Spinal cord (tissue), 10 donors: ENCODE measurements around the gene CSMD2. TPM values are rescaled to one million over a fixed set of nuclear protein-coding genes. Genes with fewer than 3 reads are reported as not detected.

Experiments used
- DNase-seq, 6 donors: peaks; one replicate each; pipeline versions ENCODE4 v3.0.0 to v3.0.0-alpha.2; 2013 to 2015; ENCODE audit warnings: low spot score in 6 of 6, low read depth in 4 of 6
- H3K27ac ChIP-seq: one replicate; pipeline ENCODE4 v1.5.1; 2013; ENCODE audit warnings: low read depth, low read length, control low read depth
- H3K27me3 ChIP-seq: one replicate; pipeline ENCODE4 v1.6.1; 2013; ENCODE audit warnings: low read length; ENCODE audit not compliant: control insufficient read depth, insufficient read depth
- H3K36me3 ChIP-seq: one replicate; pipeline ENCODE4 v1.6.1; 2013; ENCODE audit warnings: low read length; ENCODE audit not compliant: control insufficient read depth, insufficient read depth
- H3K4me1 ChIP-seq: one replicate; pipeline ENCODE4 v1.6.1; 2013; ENCODE audit warnings: low read length; ENCODE audit not compliant: control insufficient read depth, insufficient read depth
- H3K4me3 ChIP-seq: one replicate; pipeline ENCODE4 v1.5.1; 2013; ENCODE audit warnings: low read depth, low read length, control low read depth
- H3K9me3 ChIP-seq: one replicate; pipeline ENCODE4 v1.6.1; 2013; ENCODE audit warnings: low read length; ENCODE audit not compliant: control insufficient read depth, insufficient read depth
- WGBS: methylation state at CpG from one replicate; pipeline ENCODE4 v1.1.5; 2013; ENCODE audit warnings: missing lambda C conversion rate; ENCODE audit not compliant: insufficient coverage; 5-methylcytosine and 5-hydroxymethylcytosine counted together
- polyA plus RNA-seq, 2 donors: library from polyadenylated mRNA; unstranded; fragments of 120-200 nt; gene quantifications; one replicate each; pipeline ENCODE4 v1.2.1, GENCODE V29; 2013; ENCODE audit not compliant: insufficient read length in 2 of 2
- total RNA-seq, 2 donors: library from RNA; depleted of rRNA in 1 of 2; stranded (reverse); fragments of 120-200 nt in 1 of 2; fragments of >200 nt in 1 of 2; gene quantifications; one replicate each; pipeline versions ENCODE4 v1.2.3 to v1.2.4, GENCODE V29; 2013 to 2014
- donor health status: healthy.

CSMD2 gene
- total and polyA plus RNA-seq, 4 donors: 16.0 to 26.4 (median 22.2) TPM

GRCh38 chr1:33723251-33723650, 441.8 kb downstream of the CSMD2 start:
- Histone ChIP-seq H3K4me3 (no peak overlapping the region), H3K9me3 (no peaks in the 10 kb centered on the region), H3K27me3 (no peaks in the 10 kb centered on the region), H3K27ac (no peak overlapping the region), H3K36me3 (peaks cover 34% of the 10 kb centered on the region), H3K4me1 (no peaks in the 10 kb centered on the region)
- WGBS: 79% methylated on average over 3 of the region's 4 CpGs
- DNase-seq: no peak

GRCh38 chr1:33721301-33721815, 443.7 kb downstream of the CSMD2 start:
- Histone ChIP-seq H3K4me1 (no peaks in the 10 kb centered on the region), H3K27me3 (no peaks in the 10 kb centered on the region), H3K9me3 (no peaks in the 10 kb centered on the region), H3K36me3 (peaks cover 37% of the 10 kb centered on the region), H3K4me3 (no peak overlapping the region), H3K27ac (no peak overlapping the region)
- DNase-seq: no peak
- WGBS: 71% methylated on average over 1 of the region's 2 CpGs

- 71% methylated on average over 6 of the region's 8 CpGs for WGBS
- no peaks in the 10 kb centered on the region for H3K9me3 ChIP-seq
- no peaks in the 10 kb centered on the region for H3K4me1 ChIP-seq
- DNase-seq: peak in 2 of 6 donors; percentile 57 to 73
- no peaks in the 10 kb centered on the region for H3K27me3 ChIP-seq
- H3K4me3 ChIP-seq: no peak overlapping the region
- H3K36me3 ChIP-seq: peaks cover 34% of the 10 kb centered on the region
- no peak overlapping the region for H3K27ac ChIP-seq
Measured at GRCh38 chr1:33719771-33720670, 445.0 kb downstream of the CSMD2 start.

- no peak overlapping the region for H3K4me3 ChIP-seq
- WGBS: 92% methylated on average over 2 of the region's 4 CpGs
- no peaks in the 10 kb centered on the region for H3K4me1 ChIP-seq
- no peaks in the 10 kb centered on the region for H3K27me3 ChIP-seq
- H3K36me3 ChIP-seq: peaks cover 34% of the 10 kb centered on the region
- no peak overlapping the region for H3K27ac ChIP-seq
- H3K9me3 ChIP-seq: no peaks in the 10 kb centered on the region
- no peak for DNase-seq
Measured at GRCh38 chr1:33719326-33719725, 445.7 kb downstream of the CSMD2 start.

- Histone ChIP-seq H3K9me3 (no peaks in the 10 kb centered on the region), H3K27ac (no peak overlapping the region), H3K4me3 (no peak overlapping the region), H3K27me3 (no peaks in the 10 kb centered on the region), H3K4me1 (no peaks in the 10 kb centered on the region), H3K36me3 (peaks cover 34% of the 10 kb centered on the region)
- DNase-seq: no peak
- 100% methylated on average over 1 of the region's 3 CpGs for WGBS
Measured at GRCh38 chr1:33718186-33718585, 446.8 kb downstream of the CSMD2 start.

- Histone ChIP-seq H3K9me3 (no peaks in the 10 kb centered on the region), H3K36me3 (peaks cover 40% of the 10 kb centered on the region), H3K27ac (no peak overlapping the region), H3K27me3 (no peaks in the 10 kb centered on the region), H3K4me3 (no peak overlapping the region), H3K4me1 (no peaks in the 10 kb centered on the region)
- 97% methylated on average over 3 of the region's 3 CpGs for WGBS
- DNase-seq: no peak
Measured at GRCh38 chr1:33716976-33717688, 447.9 kb downstream of the CSMD2 start.

- Histone ChIP-seq H3K27me3 (no peaks in the 10 kb centered on the region), H3K4me3 (no peak overlapping the region), H3K27ac (no peak overlapping the region), H3K4me1 (no peaks in the 10 kb centered on the region), H3K36me3 (peaks cover 49% of the 10 kb centered on the region), H3K9me3 (no peaks in the 10 kb centered on the region)
- DNase-seq: no peak
- 87% methylated on average over 4 of the region's 7 CpGs for WGBS
Measured at GRCh38 chr1:33715195-33715811, 449.7 kb downstream of the CSMD2 start.

GRCh38 chr1:33714421-33714820, 450.6 kb downstream of the CSMD2 start:
- no peak for DNase-seq
- peaks cover 51% of the 10 kb centered on the region for H3K36me3 ChIP-seq
- 95% methylated on average over 16 of the region's 18 CpGs for WGBS
- no peaks in the 10 kb centered on the region for H3K9me3 ChIP-seq
- no peak overlapping the region for H3K27ac ChIP-seq
- no peaks in the 10 kb centered on the region for H3K27me3 ChIP-seq
- no peaks in the 10 kb centered on the region for H3K4me1 ChIP-seq
- H3K4me3 ChIP-seq: no peak overlapping the region

- DNase-seq: no peak
- Histone ChIP-seq H3K27me3 (no peaks in the 10 kb centered on the region), H3K27ac (no peak overlapping the region), H3K4me1 (no peaks in the 10 kb centered on the region), H3K9me3 (no peaks in the 10 kb centered on the region), H3K36me3 (peaks cover 53% of the 10 kb centered on the region), H3K4me3 (no peak overlapping the region)
- whole genome bisulfite sequencing: 69% methylated on average over 8 of the region's 9 CpGs
Measured at GRCh38 chr1:33713058-33713877, 451.8 kb downstream of the CSMD2 start.
